A549 treated with AZD9567 at 1 μM for 4 hours (cell line): ENCODE data around the gene DUSP14. TPM values are rescaled to one million over a fixed set of nuclear protein-coding genes. Genes with fewer than 3 reads are reported as not detected.

Experiments
- total RNA-seq: library from RNA; stranded (reverse); fragments of 200-300 nt; extraction: Qiagen RNA extraction; gene quantifications from 5 replicates; pipeline ENCODE4 v1.2.3, GENCODE V29; 2022; ENCODE audit not compliant: insufficient read depth

Gene DUSP14
- total RNA-seq = 44.4 to 54.1 TPM (median 51.7 TPM) in 5 replicates

GRCh38 chr17:37489197-37490001 is at the start of gene DUSP14:
Gene DUSP14, plus strand, starts transcription at chr17:37489891. Its CDS starts 22,382 bp downstream, at chr17:37512273.

Other genes starting within 250 kb of the DUSP14 start
- gene C17orf78, start 113.9 kb upstream of the DUSP14 start, total RNA-seq = not detected in 5 replicates
- 40.3 to 54.5 TPM (median 49.3 TPM) in 5 replicates for gene ACACA, start 83.1 kb upstream of the DUSP14 start, total RNA-seq
- 11.3 to 13.6 TPM (median 13.0 TPM) in 5 replicates for gene TADA2A, start 83.0 kb upstream of the DUSP14 start, total RNA-seq
- gene SYNRG, start 119.5 kb downstream of the DUSP14 start, total RNA-seq = 11.1 to 15.6 TPM (median 12.8 TPM) in 5 replicates
- gene DDX52, start 153.6 kb downstream of the DUSP14 start, total RNA-seq = 26.2 to 28.2 TPM (median 27.9 TPM) in 5 replicates